GM23338 (cell line): ENCODE data around the gene ZNF488.

Experiments
- CREB1 ChIP-seq: fragments of 250-450 bp; sonication (Bioruptor Pico); IDR thresholded peaks from 2 replicates; pipeline ENCODE4 v1.5.0; 2020; ENCODE audit warnings: low read depth, mild to moderate bottlenecking, moderate library complexity
- EZH2 ChIP-seq: fragments of 200-600 bp; sonication (generic); IDR thresholded peaks from one replicate; pipeline ENCODE4 v1.8.0; 2017; ENCODE audit warnings: antibody characterized with exemption, mild to moderate bottlenecking, low read depth; ENCODE audit not compliant: unreplicated experiment
- EZH2phosphoT487 ChIP-seq: fragments of 200-600 bp; sonication (generic); IDR thresholded peaks from one replicate; pipeline ENCODE4 v1.8.1; 2018; ENCODE audit warnings: antibody characterized with exemption; ENCODE audit not compliant: unreplicated experiment
- JUNB ChIP-seq: IDR thresholded peaks from one replicate; pipeline ENCODE4 v1.6.1; 2016; ENCODE audit warnings: antibody characterized with exemption; ENCODE audit not compliant: unreplicated experiment
- NANOG ChIP-seq: IDR thresholded peaks from 2 replicates; pipeline ENCODE4 v1.6.1; 2016; ENCODE audit warnings: antibody characterized with exemption, borderline replicate concordance
- POLR2AphosphoS5 ChIP-seq: IDR thresholded peaks from 2 replicates; pipeline ENCODE4 v1.6.1; 2016; ENCODE audit warnings: antibody characterized with exemption, low read depth
- STAT1 ChIP-seq: IDR thresholded peaks from one replicate; pipeline ENCODE4 v1.6.1; 2016; ENCODE audit warnings: antibody characterized with exemption; ENCODE audit not compliant: unreplicated experiment
- ZNF114 ChIP-seq: fragments of 250-450 bp; sonication (Bioruptor Pico); IDR thresholded peaks from 2 replicates; pipeline ENCODE4 v1.5.0; 2020; ENCODE audit warnings: mild to moderate bottlenecking, moderate library complexity
- ZNF331 ChIP-seq: fragments of 250-450 bp; sonication (Bioruptor Pico); IDR thresholded peaks from 2 replicates; pipeline ENCODE4 v1.5.0; 2020; ENCODE audit warnings: low read depth, mild to moderate bottlenecking, moderate library complexity
- TF ChIP-seq, protein P1 (sequence below), 2 experiments: fragments of 200-600 bp in 1 of 2; sonication (generic) in 1 of 2; conservative IDR thresholded peaks; 2 replicates each; pipeline versions ENCODE4 v1.5.1 to v1.6.1; 2016 to 2017; ENCODE audit warnings: antibody characterized with exemption in 2 of 2, low read depth in 2 of 2, mild to moderate bottlenecking in 2 of 2, moderate library complexity in 1 of 2
- TF ChIP-seq, protein P2 (sequence below): IDR thresholded peaks from one replicate; pipeline ENCODE4 v1.6.1; 2018; ENCODE audit warnings: antibody characterized with exemption; ENCODE audit not compliant: unreplicated experiment
- TF ChIP-seq, protein P3 (sequence below): fragments of 250-450 bp; sonication (Bioruptor Pico); IDR thresholded peaks from 2 replicates; pipeline ENCODE4 v1.5.0; 2020; ENCODE audit warnings: mild to moderate bottlenecking, moderate library complexity
- TF ChIP-seq, protein P4 (sequence below): IDR thresholded peaks from 2 replicates; pipeline ENCODE4 v1.6.1; 2016; ENCODE audit warnings: antibody characterized with exemption

DNA sequence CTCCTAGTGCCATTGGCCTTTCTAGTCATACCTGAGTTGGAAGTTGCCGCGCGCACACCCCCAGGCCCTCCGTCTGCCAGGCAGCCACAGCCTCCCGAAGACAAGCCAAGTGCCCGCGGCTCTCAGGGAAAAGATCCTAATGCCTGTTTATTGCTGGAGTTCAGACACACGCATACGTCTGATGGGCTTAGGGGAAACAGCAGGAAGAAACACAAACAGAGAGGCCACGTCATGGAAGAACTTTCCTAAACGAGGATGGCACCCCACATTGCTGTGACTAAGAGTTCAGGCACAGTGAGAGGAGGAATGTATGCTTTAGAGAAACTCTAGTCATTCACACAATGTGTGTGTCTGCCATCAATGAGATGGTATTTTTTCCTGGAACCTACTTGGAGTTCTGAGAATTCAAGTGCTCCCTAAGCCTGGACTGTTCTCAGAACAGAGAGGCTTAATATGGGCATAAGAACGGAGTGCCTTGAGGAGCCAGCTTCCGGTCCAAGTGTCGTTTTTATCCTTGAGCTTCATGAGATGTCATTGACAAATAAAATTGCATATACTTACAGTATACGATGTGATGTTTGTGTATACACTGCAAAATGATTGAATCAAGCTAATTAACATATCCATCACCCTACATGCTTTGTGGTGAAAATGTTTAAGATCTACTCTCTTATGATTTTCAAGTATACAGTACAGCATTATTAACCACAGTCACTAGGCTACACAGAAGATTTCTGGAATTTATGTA lies 47.5 kb downstream of the ZNF488 start:
- TF ChIP-seq EZH2, result no peak
- TF ChIP-seq, protein P1, sequence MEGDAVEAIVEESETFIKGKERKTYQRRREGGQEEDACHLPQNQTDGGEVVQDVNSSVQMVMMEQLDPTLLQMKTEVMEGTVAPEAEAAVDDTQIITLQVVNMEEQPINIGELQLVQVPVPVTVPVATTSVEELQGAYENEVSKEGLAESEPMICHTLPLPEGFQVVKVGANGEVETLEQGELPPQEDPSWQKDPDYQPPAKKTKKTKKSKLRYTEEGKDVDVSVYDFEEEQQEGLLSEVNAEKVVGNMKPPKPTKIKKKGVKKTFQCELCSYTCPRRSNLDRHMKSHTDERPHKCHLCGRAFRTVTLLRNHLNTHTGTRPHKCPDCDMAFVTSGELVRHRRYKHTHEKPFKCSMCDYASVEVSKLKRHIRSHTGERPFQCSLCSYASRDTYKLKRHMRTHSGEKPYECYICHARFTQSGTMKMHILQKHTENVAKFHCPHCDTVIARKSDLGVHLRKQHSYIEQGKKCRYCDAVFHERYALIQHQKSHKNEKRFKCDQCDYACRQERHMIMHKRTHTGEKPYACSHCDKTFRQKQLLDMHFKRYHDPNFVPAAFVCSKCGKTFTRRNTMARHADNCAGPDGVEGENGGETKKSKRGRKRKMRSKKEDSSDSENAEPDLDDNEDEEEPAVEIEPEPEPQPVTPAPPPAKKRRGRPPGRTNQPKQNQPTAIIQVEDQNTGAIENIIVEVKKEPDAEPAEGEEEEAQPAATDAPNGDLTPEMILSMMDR (conservative IDR thresholded peaks at IDR 0.05; ENCODE audit: low read depth in 2 of 2), result no peak
- no peak for TF ChIP-seq CREB1 (CRISPR knock-in tag)
- TF ChIP-seq ZNF114 (CRISPR knock-in tag), result no peak
- TF ChIP-seq EZH2phosphoT487, result no peak
- TF ChIP-seq POLR2AphosphoS5, result no peak
- no peak for TF ChIP-seq NANOG
- no peak for TF ChIP-seq JUNB
- TF ChIP-seq ZNF331 (CRISPR knock-in tag), result no peak
- TF ChIP-seq, protein P2, sequence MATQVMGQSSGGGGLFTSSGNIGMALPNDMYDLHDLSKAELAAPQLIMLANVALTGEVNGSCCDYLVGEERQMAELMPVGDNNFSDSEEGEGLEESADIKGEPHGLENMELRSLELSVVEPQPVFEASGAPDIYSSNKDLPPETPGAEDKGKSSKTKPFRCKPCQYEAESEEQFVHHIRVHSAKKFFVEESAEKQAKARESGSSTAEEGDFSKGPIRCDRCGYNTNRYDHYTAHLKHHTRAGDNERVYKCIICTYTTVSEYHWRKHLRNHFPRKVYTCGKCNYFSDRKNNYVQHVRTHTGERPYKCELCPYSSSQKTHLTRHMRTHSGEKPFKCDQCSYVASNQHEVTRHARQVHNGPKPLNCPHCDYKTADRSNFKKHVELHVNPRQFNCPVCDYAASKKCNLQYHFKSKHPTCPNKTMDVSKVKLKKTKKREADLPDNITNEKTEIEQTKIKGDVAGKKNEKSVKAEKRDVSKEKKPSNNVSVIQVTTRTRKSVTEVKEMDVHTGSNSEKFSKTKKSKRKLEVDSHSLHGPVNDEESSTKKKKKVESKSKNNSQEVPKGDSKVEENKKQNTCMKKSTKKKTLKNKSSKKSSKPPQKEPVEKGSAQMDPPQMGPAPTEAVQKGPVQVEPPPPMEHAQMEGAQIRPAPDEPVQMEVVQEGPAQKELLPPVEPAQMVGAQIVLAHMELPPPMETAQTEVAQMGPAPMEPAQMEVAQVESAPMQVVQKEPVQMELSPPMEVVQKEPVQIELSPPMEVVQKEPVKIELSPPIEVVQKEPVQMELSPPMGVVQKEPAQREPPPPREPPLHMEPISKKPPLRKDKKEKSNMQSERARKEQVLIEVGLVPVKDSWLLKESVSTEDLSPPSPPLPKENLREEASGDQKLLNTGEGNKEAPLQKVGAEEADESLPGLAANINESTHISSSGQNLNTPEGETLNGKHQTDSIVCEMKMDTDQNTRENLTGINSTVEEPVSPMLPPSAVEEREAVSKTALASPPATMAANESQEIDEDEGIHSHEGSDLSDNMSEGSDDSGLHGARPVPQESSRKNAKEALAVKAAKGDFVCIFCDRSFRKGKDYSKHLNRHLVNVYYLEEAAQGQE, result no peak
- TF ChIP-seq STAT1, result no peak
- TF ChIP-seq, protein P3, sequence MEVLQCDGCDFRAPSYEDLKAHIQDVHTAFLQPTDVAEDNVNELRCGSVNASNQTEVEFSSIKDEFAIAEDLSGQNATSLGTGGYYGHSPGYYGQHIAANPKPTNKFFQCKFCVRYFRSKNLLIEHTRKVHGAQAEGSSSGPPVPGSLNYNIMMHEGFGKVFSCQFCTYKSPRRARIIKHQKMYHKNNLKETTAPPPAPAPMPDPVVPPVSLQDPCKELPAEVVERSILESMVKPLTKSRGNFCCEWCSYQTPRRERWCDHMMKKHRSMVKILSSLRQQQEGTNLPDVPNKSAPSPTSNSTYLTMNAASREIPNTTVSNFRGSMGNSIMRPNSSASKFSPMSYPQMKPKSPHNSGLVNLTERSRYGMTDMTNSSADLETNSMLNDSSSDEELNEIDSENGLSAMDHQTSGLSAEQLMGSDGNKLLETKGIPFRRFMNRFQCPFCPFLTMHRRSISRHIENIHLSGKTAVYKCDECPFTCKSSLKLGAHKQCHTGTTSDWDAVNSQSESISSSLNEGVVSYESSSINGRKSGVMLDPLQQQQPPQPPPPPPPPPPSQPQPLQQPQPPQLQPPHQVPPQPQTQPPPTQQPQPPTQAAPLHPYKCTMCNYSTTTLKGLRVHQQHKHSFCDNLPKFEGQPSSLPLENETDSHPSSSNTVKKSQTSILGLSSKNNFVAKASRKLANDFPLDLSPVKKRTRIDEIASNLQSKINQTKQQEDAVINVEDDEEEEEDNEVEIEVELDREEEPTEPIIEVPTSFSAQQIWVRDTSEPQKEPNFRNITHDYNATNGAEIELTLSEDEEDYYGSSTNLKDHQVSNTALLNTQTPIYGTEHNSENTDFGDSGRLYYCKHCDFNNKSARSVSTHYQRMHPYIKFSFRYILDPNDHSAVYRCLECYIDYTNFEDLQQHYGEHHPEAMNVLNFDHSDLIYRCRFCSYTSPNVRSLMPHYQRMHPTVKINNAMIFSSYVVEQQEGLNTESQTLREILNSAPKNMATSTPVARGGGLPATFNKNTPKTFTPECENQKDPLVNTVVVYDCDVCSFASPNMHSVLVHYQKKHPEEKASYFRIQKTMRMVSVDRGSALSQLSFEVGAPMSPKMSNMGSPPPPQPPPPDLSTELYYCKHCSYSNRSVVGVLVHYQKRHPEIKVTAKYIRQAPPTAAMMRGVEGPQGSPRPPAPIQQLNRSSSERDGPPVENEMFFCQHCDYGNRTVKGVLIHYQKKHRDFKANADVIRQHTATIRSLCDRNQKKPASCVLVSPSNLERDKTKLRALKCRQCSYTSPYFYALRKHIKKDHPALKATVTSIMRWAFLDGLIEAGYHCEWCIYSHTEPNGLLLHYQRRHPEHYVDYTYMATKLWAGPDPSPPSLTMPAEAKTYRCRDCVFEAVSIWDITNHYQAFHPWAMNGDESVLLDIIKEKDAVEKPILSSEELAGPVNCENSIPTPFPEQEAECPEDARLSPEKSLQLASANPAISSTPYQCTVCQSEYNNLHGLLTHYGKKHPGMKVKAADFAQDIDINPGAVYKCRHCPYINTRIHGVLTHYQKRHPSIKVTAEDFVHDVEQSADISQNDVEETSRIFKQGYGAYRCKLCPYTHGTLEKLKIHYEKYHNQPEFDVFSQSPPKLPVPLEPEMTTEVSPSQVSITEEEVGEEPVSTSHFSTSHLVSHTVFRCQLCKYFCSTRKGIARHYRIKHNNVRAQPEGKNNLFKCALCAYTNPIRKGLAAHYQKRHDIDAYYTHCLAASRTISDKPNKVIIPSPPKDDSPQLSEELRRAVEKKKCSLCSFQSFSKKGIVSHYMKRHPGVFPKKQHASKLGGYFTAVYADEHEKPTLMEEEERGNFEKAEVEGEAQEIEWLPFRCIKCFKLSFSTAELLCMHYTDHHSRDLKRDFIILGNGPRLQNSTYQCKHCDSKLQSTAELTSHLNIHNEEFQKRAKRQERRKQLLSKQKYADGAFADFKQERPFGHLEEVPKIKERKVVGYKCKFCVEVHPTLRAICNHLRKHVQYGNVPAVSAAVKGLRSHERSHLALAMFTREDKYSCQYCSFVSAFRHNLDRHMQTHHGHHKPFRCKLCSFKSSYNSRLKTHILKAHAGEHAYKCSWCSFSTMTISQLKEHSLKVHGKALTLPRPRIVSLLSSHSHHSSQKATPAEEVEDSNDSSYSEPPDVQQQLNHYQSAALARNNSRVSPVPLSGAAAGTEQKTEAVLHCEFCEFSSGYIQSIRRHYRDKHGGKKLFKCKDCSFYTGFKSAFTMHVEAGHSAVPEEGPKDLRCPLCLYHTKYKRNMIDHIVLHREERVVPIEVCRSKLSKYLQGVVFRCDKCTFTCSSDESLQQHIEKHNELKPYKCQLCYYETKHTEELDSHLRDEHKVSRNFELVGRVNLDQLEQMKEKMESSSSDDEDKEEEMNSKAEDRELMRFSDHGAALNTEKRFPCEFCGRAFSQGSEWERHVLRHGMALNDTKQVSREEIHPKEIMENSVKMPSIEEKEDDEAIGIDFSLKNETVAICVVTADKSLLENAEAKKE (CRISPR knock-in tag), result no peak
- TF ChIP-seq, protein P4, sequence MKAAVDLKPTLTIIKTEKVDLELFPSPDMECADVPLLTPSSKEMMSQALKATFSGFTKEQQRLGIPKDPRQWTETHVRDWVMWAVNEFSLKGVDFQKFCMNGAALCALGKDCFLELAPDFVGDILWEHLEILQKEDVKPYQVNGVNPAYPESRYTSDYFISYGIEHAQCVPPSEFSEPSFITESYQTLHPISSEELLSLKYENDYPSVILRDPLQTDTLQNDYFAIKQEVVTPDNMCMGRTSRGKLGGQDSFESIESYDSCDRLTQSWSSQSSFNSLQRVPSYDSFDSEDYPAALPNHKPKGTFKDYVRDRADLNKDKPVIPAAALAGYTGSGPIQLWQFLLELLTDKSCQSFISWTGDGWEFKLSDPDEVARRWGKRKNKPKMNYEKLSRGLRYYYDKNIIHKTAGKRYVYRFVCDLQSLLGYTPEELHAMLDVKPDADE, result no peak
